Measurements from ENCODE around the gene LAMB3.
A peak's percentile ranks its signal among the peaks of the same experiment; 100 is the strongest.
"Not testable (repeated sequence)": the region's sequence is repeated elsewhere in the genome, so short reads cannot be mapped to it uniquely, and the experiment has no call there.

The LAMB3 gene

DNA sequence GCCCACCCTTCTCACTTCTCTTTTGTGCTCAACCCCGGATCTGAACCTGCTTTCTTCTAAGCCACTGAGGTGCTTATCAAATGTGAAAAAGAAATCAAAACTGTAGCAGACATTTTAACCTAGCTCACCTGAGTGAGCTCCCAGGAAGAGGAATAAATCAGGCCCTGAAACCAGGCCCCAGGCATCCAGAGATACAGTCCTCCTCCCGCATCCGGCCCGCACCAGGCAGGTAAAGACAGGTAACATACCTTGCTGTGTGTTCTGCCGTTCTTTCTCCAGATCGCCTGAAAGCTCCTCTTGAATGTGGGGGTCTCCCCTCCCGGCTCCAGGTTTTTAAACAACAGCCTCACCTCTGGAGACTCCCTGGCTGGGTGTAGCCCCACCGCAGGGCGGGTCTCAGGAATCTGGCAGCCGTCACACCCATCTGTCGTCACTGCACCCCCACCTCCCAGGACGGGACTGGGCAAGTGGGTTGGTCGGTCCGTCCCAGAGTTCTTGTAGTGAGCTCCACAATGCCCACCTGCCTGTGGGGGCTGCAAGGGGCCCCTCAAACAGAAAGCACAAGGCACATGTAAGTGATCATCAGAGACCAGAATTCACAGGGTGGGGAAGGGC is at the start of gene LAMB3:
LAMB3 (minus strand) TSS at position 305 of the 615 bp plus-strand sequence. CDS start 1,481 bp downstream, outside the sequence.
- no peak for DNase-seq (ENCODE audit: low read depth in 2 of 2)

DNA sequence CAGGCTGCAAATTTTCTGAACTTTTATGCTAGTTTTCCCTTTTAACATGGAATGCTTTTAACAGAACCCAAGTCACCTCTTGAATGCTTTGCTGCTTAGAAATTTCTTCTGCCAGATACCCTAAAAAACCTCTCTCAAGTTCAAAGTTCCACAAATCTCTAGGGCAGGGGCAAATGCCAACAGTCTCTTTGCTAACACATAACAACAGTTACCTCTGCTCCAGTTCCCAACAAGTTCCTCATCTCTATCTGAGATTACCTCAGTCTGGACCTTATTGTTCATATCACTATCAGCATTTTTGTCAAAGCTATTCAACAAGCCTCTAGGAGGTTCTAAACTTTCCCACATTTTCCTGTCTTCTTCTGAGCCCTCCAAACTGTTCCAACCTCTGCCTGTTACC is 48.5 kb upstream of the LAMB3 start:
- not testable (repeated sequence) for DNase-seq (ENCODE audit: low read depth in 2 of 2)

DNA sequence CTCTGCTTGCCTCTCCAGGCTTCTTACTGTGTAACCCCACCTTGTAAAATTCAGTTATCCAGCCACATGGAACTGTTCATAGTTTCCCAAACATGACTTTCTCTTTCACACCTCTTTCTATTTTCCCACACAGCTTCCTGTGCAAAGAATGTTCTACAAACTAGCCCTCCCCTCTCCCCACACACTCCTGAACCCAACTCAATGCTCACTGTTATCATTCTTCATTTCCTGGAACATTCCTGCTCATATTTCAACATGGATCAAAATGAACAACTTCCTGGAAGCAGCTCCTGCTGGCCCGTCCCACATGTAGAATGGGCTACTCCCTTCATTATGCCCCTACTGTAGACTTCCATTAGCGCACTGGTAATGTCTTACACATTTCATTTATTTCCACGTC is 44.9 kb upstream of the LAMB3 start:
- DNase-seq (ENCODE audit: low read depth in 2 of 2) = no peak

DNA sequence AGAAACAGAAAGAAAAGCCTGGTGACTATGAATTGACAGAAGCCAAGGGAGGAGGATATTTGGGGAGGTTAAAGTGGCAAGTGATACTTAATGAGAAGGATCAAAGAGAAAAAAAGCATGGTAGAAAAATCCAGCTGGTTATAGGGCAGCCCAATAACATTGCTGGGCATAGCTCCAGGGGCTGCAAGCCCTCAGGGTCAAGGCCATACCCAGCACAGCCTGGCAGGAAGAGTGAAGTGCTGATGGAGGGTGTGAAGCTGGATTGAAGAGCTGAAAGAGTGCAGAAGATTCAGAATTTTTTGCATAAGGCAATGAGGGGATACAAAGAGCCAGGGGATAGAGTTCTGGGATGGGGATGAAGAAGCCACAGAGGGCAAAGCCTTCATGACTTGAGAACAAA is 44.4 kb upstream of the LAMB3 start:
- DNase-seq (ENCODE audit: low read depth in 2 of 2) = no peak

DNA sequence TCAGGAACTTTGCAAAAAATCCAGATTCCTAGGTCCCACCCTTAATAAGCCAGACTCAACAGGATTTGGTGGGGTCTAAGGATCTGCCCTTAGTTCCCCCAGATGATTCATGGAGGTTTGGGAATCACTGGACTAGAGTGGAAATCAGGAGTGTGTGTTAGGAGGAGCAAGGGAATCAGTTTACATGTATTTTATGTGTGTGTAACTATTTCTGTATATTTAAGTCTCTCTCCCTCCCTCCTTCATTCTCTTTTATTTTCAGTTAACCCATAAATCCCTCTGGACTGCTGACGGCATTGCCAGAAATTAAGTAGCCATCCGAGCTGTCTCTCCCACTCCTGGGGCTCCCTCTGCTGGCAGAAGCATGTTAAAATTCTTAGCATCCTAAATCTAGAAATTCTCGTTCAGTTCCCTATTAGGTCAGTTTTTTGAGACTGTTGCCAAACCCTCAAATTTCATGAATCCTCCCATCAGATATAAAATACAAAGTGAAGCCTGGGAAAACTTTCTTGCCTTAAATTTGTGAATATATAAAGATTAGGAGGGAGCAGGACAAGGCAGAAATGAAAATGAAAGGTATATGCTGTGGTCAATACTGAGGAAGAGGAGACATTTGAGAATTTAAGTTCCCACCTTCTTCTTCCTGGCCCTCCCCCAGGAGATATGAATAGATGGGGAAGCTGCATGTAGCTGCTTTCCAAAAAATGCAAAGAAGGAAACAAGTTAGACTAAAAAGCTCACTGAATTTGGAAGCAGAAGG is 40.7 kb upstream of the LAMB3 start:
- peak; percentile 57 to 61 for DNase-seq (ENCODE audit: low read depth in 2 of 2)

DNA sequence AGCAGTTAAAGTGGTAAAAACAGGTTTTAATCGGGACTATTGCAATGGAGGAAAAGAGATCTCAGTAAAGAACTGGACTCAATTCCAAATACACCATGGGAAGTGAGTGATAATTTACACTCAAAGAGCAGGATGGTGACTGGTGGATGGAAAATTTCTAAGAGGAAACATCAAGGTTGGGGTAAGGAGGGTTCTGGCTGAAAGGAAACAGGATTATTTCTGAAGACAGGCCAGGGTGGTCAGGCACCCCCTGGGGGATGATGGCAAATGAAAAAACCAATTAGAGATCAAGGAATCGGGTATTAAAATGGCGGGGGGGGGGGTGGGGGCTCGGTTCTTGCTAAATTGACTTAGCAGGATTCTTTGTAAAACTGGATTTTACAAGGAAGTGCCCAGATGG is 40.1 kb upstream of the LAMB3 start:
- DNase-seq (ENCODE audit: low read depth in 2 of 2) = no peak

DNA sequence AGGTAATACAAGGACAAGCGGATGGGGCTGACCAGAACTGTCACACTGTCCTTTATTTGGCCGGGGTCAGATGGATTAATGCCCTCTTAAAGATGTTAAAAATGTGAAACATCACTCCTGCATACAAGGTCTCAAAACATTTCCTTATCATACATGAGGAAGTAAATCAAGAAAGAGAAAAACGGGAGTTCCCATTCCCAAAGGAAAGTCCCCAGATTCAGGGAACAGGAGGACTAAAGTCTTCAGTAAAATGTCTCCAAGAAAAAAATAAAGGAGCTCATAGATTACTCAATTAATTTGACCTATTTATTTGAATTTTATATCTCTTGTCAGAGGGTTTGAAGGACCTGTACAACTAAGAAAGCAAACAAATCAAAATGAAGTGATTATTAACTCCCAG is 39.0 kb upstream of the LAMB3 start:
- no peak for DNase-seq (ENCODE audit: low read depth in 2 of 2)

DNA sequence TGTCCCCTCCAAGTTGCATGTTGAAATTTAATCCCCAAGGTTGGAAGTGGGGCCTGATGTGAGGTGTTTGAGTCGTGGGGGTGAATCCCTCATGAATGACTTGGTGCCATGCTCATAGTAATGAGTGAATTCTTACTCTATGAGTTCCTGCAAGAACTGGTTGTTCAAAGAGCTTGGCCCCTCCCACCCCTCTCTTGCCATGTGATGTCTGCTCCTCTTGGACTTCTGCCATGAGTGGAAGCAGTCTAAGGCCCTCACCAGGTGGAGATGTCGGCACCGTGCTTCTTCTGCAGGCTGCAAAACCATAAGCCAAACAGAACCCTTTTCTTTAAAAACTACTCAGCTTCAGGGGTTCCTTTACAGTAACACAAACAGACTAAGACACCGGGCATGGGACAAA is 37.3 kb upstream of the LAMB3 start:
- DNase-seq (ENCODE audit: low read depth in 2 of 2) = no peak

DNA sequence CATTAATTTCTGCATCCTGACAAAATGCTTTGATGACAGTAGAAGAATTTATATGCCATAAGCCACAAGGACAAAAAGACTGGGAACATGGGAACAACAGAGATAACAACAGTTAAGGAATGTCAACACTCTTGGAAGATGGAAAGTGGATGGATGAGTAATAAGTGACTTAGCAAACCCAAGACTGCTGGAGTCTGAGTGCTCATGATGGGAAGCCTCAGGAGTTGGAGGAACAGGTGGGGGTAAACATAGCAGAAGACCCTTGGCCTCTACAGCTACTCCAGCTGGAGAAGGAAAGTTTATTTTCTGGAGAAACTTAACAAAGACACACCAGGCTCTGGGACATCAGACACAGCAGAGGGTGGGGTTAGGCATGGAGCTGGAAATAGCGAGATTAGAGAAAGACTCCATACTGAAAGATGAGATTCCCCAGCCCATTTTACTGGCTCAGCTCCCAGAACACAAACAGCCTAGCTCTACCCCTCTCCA is 36.6 kb upstream of the LAMB3 start:
- DNase-seq (ENCODE audit: low read depth in 2 of 2) = peak in 1 of 2 experiments; percentile 22

DNA sequence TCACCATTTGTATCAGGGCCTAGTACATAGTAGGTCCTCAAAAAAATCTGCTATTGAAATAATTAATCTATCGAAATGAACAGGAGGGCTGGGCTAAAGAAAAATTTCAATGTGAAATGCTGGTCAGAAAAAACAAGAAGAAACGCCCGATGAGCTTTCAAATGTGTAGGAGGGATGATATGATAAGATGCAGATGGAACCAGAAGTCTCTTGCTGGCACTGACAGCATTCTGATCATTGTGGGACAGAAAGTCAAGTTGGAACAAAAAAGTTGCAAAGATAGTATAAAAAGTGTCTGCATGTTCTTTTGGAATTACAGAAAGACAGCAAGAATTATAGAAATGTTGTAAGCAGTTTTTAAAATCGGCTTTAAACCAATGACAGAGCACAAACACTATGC is 34.1 kb upstream of the LAMB3 start:
- DNase-seq (ENCODE audit: low read depth in 2 of 2) = no peak

DNA sequence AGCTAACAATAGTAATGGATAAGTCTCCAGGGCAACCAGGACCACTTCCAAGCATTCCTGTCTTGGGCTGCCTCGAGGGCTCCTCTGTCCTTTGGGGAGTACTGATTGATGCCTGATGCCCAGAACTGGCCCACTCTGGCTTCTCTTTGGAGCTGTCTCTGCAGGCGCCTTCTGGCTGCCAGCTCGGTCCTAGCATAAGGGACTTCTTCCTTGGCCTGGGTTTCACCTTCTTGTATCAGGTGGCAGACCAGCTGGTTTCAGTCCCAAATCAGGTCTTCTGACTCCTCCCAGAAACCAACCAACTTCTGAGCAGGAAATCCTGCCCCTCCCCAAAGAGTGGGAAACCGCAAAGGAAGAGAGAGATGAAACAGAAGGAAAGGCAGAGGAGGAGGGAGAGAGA is 33.6 kb upstream of the LAMB3 start:
- DNase-seq (ENCODE audit: low read depth in 2 of 2) = no peak

DNA sequence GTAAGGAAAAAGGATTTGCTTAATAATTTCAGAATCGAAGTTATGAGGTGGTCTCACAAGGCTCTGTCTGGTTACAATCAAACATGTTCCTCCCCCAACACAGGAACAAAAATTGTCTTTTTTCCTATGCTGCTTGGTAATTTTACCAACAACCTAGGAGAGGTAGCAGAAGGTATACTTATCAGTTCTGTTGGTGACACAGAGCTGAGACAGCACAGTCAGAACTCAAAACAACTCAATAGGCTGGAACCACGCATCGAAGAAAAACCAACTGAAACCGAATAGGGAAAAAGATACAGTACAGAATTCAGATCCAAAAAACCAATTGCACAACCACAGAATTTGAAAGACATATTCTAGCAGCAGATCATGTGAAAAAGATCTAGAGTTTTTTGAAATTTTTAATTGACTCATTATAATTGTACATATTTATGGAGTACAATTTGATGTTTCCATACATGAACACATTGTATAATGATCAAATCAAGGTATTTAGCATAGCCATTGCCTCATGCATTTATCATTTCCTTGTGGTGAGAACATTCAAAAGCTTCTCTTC is 26.8 kb upstream of the LAMB3 start:
- DNase-seq (ENCODE audit: low read depth in 2 of 2) = no peak

DNA sequence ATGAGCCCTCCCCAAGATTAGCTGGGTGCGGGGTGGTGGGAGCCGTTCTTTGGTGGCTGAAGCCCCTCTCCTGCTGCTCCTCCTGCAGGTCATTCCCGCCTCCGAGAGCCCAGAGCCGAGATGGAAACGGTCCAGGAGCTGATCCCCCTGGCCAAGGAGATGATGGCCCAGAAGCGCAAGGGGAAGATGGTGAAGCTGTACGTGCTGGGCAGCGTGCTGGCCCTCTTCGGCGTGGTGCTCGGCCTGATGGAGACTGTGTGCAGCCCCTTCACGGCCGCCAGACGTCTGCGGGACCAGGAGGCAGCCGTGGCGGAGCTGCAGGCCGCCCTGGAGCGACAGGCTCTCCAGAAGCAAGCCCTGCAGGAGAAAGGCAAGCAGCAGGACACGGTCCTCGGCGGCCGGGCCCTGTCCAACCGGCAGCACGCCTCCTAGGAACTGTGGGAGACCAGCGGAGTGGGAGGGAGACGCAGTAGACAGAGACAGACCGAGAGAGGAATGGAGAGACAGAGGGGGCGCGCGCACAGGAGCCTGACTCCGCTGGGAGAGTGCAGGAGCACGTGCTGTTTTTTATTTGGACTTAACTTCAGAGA is 23.4 kb upstream of the LAMB3 start:
- no peak for DNase-seq (ENCODE audit: low read depth in 2 of 2)

DNA sequence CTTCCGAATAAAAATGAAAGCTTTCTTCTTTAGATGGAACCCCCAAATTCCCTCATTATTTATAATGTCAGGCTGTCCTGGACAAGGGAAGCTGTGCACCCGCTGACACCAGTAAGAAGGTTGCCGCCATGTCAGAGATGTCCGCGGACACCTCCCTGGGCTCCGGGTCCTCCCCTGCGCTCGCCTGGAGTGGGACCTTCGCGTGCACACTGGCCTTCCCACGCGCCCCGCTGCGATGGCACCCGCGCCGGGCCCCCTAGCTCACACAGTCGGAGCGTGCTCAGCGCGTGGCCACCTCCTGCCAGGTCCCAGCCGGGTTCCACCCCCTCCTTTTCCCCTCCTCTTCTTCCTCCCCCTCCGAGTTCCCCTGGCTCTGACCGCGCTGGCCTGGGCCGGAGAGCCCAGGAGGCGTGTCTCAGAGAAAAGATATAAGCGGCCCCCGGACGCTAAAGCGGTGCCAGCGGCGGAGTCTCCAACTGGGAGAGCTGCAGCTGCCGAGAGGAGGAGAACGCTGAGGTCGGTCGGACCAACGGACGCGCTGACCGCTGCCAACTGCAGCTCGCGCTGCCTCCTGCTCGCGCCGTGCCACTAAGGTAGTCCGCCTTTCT is 22.8 kb upstream of the LAMB3 start, which contains the start of gene G0S2:
G0S2 (plus strand) TSS at position 456 of the 608 bp plus-strand sequence. CDS start 273 bp downstream, outside the sequence.
- DNase-seq (ENCODE audit: low read depth in 2 of 2) = no peak

DNA sequence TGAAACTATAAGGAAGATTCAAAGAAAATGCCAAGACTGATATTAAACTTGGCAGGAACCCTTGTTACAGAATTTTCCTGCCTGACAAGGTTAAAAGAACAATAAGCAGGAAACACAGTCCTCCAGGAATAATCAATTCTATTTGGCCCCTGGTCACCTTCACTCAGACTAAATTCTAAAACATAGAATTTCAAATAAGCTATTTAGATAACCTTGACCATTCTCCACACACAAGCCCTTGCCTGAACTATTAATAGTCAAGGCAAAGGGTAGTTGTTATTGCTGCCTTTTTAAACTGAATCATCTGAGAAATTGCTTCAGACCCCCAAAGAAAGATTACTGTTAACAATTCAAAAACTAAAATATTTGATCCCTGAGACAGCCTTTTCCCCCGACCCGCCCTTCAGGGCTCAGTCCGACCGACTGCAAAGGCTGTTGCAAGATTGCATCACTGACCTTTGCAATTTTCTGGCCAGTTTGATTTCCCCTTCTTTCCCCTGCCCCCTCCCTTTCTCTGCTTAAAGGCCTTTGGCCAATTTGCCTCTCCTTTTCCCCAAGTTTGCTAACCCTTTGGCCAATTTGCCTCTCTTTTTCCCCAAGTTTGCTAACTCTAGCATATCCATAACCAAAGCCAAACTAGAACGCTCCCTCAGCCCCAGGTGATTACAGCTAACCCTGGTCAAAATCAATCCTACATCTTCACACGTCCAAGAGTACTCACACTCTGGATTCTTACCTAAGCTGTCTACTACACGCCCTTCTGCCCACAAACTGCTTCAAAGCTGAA is 21.6 kb upstream of the LAMB3 start:
- DNase-seq (ENCODE audit: low read depth in 2 of 2) = no peak

DNA sequence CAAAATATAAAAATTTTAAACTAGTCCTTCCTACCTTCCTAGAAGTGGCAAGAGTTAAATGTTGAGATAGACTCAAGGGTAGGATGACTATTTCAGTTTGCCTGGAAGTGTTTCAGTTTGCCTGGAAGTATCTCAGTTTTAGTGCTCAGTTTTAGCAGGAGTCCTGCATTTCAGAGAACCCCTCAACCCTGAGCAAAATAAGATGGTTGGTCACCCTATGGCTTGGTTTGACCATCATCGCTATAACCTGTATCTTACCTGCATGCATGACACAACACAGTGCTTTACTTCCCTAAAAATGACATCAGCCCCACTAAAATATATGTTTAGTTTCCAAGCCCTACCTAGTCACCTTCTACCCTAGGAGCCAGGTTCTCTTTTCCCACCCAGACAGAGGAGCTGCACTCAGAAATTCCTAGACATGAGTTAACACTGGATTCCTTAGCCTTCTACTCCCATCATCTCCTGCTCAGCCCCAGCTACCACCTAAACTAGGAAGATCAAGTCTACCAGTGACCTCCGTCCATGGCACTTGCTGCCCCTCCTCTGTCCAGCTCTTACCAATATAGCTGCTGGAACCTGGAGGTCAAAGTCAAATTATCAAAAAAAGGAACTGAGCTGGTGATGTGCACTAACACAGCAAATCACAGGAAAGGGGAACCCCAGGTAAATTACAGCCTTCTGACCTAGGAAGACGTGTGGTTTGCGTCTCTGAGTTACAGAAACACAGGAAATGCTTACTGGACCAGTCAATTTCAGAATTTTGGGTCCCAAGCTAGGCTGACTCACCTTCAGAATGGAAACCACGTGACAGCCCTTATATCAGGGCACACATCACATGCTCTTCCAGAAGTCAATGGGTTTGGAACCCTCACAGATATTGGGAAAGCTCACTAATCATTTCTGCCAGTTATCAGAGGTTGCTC is 20.7 kb upstream of the LAMB3 start:
- no peak for DNase-seq (ENCODE audit: low read depth in 2 of 2)

DNA sequence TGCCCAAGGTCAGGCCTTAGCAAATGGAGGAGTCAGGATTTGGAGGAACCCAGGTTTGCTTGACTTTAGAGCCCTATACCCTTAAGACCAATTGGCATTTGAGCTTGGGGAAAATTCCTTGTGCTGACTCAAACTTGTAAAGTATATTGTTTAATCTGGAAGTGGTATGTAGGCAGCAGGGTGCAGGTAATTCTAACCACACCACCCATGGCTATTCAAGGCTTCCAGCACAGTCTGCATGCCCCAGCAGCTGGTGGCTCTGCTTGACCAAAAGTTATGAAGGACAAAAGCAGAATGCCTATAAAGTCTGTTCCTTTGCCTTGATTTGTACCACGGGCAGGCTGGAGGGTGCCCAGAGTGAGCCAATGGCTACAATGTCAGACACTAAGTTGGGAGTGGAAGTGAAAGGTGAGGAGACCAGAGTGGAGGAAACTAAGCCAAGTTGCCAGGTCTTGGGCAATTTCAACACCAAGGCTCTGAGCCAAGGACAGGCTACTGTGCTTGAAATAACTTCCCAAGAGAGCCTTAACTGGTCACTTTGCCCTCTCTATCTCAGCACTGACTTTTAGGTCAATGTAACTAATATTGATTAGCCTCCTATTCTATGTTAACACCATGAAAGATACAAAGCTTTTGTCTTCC is 18.3 kb upstream of the LAMB3 start:
- DNase-seq (ENCODE audit: low read depth in 2 of 2) = no peak

DNA sequence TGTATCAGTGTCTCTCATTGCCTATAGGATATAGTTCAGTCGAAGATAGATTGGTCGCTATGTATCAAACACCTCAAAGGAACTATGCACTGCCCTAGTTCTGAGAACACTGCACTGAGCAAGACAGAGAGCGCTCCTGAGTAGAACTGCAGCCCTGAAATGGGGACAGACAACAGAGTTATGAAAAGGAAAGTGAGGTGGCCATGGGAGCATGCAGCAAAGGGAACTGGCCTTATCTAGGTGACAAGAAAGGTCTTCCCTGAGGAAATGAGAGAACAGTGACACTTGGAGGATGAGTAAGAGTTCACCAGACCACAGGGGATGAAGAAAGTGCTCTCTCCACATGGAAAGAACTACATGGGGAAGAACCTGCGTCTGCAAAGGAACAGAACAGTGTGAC is 15.5 kb upstream of the LAMB3 start:
- DNase-seq (ENCODE audit: low read depth in 2 of 2) = no peak

DNA sequence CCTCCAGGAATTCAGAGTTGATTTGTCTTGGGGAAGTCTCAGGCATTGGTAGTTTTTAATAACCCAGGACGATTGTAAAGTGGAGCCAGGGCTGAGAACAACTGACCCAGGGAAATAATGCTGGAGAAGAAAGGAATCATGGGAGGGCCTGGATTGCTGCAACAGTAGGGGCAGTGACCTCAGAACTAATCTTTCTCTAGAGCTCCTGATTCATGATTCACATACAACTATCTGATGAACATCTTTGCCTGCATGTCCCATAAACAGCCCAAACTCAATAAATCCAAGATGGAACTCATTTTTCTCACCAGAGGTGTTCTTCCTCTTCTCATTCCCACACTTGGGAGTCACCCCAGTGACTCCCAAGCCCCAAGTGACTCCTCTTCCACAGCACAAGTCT is 14.9 kb upstream of the LAMB3 start:
- DNase-seq (ENCODE audit: low read depth in 2 of 2) = no peak

DNA sequence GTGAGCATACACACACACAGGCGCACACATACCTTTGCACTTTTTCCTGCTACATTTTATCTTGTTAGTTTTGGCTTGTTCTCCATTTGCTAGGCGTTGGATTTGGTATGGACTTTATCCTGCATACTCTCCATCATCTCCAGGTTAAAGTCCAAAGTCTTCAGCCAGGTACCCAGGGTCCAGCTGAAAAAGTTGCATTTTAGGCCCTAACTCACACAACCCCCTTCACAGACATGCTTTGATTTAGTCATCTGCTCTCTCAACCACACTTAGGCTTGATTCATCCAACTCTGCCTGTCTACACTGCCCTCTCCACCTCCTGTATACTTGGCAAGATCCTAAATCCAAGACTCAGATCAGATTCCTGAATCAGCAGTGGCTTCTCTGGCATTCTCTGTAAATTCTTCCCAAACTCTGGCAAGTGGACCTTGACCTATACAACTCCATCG is 10.7 kb upstream of the LAMB3 start:
- no peak for DNase-seq (ENCODE audit: low read depth in 2 of 2)

Measured in fibroblast of skin of left quadriceps (primary cell).